Stimulated activated naive CD4-positive, alpha-beta T cell treated with Interleukin-2 at 50 U/mL for 16 hours (primary cell): ENCODE results near the gene TOX2.

Source experiments
- DNase-seq: peaks from one replicate; lab custom pipeline; 2025; lab: John Stamatoyannopoulos, UW

The TOX2 gene

DNA sequence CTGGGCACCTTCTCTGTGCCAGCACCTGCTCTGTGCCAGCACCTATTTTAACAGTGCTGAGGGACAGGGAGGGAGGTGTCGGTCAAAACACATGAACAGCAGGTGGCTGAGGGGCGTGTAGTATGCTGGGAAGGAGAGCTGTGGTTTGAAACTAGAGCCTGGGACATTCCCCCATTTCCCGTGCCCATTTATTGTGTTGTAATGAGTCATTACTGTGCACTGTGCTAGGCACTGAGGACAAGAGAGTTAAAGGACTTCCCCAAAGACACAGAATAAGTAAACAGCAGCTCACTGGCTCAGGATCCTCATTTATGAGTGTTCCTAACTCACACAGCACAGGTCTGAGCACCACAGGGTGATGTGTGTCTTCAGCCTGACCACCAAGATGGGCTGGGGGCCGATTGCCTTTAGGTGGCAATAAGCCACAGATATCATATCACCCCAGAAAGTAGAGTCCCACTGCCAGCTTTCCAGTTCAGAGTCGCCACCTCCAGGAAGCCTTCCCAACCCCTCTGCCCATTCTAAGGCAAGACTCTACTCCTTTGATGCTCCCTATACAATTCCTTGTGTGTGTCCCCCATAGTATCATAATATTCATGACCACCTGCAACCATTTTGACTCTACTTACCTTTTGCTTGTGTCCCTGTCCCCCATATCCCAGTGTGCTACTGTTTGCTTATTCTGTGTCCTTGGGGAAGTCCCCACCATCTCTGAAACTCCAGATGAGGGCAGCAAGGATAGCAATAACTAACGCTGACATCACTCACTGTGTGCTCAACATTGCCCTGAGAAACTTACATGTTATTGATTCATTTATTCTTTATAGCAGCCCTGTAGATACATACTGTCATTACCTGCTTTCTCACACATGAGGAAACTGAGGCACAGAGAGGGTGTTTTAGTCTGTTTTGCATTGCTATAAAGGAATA, 87.3 kb downstream of the TOX2 start:
- no peak for DNase-seq

GRCh38 chr20:44002861-44003260, 88.2 kb downstream of the TOX2 start:
- DNase-seq = no peak

- DNase-seq = no peak
These were observed 89.0 kb downstream of the TOX2 start for GRCh38 chr20:44003609-44004008.

DNA sequence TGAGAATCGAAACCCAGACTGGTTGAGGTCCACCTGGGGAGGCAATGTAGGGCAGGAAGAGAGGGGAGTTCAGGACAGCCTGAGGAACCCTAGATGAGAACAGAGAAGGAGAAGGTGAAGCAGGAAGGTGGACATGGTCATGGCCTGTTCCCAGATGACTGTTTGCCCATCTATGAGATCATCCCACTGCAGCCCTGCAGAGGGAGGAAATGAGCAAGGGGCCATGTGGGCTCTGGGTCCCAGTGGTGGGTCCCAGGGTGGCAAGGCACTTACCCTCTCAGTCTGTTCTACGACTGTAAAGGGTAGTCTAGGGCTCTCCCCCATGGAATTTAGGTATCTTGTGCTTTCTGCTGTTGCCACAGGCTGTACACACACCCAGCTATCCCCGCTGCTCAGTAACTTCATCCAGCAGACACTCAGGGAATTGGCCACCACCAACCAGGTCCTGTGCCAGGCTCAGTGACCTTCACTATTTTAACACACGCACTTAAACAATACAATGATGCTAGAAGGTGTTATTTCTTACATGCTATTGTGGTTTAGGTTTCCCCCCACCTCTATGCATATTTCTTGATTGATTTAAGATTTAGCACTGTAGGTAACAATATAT, 89.8 kb downstream of the TOX2 start:
- no peak for DNase-seq

DNA sequence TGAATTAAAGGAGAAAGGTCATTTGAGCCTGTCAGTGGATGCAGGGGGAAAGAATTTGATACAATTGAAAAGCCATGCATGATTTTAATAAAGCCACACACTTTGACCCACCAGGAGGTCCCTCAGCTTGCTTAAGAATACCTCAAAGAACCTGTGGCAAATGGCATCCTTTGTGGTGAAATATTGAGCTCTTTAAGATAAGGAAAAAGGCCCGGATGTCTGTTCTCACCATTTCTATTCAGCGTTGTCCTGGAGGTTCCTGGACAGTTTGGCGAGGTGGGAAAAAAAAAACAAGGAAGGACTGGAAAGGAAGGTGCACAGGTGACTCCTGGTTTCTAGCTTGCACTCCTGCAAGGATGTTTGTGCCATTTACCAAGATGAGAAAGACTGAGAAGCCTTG, 91.0 kb downstream of the TOX2 start:
- no peak for DNase-seq

GRCh38 chr20:44006126-44006525, 91.5 kb downstream of the TOX2 start:
- no peak for DNase-seq

DNA sequence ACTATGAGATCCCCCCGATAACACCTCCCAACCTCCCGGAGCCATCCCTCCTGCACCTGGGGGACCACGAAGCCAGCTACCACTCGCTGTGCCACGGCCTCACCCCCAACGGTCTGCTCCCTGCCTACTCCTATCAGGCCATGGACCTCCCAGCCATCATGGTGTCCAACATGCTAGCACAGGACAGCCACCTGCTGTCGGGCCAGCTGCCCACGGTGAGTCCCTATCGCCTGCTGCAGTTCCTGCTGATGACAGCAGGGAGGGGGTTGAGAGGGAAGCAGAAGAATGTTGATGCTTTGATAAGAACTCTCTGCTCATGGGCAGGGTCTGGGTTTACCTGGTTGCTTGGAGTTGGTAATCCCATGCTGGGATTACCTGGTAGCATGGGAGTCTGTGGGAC, 91.9 kb downstream of the TOX2 start:
- no peak for DNase-seq

DNA sequence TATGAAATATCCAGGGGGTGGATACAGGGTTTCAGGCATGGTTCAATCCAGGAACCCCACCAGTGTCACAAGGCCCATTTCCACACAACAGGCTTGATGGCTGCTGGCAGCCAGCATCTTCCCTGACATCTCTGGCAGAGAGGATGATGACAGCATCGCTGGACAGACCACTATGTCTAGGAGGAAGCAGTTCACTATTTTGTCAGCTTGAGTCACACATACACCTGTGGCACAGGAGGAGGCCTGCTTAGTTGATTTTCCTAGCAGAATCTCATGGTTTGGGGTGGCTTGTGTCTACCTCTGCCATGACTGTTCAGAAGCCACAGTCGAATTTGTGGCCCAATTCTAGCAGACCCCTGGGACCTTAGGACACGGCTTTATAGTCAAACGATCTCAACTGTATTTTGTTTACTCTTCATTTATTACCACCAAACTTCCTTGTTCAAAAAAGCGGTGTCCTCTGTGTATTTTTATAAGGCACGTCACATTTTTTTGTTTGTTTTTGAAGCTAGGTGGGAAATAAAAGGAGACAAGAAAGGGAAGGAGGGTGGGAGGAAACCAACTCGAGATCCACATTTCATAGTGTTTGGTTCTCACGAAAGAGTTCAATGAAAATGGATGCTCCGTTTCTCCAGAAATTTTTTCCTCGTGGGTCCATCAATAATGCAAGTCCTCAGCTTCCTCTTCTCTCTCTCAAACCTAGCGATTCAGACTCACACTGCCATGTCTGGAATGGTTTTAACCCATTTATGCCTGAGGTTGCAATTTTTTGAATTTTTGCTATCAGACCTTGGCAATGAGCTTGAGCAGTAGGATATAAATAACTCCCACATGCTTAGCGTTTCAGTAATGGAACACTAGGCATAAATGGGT, 94.4 kb downstream of the TOX2 start:
- DNase-seq = no peak

GRCh38 chr20:44009679-44009992, 95.0 kb downstream of the TOX2 start:
- DNase-seq = no peak

GRCh38 chr20:44010162-44010704, 95.6 kb downstream of the TOX2 start:
- DNase-seq = no peak

- DNase-seq = no peak
These were observed 96.7 kb downstream of the TOX2 start for GRCh38 chr20:44011251-44011940.

DNA sequence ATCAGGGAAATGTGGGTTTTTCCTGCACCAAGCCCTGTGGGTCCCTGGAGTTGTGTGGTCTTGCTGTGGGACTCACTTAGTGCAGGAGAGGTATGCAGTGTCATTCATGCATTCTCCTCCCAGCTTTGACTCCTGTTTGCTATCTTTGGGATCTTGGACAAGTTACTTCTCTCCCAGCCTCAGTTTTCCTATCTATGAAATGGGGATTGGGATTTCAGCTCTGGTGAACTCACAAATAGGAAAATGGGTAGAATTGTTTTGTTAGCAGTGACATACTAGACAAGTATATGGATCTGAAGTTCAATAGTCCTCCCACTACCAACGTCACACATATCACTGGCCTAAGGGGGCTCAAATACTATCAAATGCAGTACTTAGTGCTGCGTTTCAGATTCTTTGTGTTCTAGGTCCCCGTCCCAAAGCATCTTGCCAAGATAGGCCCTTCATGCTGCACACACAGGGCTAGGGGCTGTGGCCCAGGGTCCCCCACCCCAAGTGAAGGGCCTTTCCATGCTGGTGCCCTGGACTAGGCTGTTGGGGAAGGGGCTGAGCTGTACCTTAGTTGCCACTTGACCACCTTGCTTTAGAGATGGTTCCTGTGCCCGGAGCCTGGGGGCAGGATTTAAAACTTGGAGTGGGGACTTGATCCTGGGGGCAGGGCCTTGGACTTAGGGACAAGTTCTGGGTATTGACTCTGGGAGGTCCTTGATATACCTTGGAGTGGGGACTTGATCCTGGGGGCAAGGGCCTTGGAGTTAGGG, 98.0 kb downstream of the TOX2 start:
- DNase-seq = no peak

- DNase-seq = no peak
These were observed 100.4 kb downstream of the TOX2 start for GRCh38 chr20:44014807-44015732.

GRCh38 chr20:44015733-44016103, 101.1 kb downstream of the TOX2 start:
- DNase-seq = no peak

GRCh38 chr20:44016525-44016924, 101.9 kb downstream of the TOX2 start:
- no peak for DNase-seq

DNA sequence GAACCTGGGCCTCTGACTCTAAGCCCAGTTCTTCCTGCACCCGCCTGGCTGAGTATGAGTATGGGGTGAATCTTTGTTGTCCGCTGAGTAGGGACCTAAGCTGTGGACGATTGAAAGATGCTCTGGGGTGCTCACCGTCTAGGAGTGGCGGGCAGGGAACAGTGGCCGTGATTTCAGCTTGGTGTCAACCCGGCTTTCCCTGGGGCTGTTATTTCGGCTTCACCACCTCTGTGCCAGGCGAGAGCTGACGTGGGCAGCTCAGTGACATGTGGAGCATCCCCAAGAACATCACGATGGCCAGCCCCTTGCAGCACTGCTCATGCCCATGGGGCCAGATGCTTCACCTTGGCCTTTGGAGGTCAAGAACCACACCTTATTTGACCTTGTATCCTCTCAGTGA, 102.6 kb downstream of the TOX2 start:
- no peak for DNase-seq

- DNase-seq = no peak
These were observed 103.2 kb downstream of the TOX2 start for GRCh38 chr20:44017905-44018258.

DNA sequence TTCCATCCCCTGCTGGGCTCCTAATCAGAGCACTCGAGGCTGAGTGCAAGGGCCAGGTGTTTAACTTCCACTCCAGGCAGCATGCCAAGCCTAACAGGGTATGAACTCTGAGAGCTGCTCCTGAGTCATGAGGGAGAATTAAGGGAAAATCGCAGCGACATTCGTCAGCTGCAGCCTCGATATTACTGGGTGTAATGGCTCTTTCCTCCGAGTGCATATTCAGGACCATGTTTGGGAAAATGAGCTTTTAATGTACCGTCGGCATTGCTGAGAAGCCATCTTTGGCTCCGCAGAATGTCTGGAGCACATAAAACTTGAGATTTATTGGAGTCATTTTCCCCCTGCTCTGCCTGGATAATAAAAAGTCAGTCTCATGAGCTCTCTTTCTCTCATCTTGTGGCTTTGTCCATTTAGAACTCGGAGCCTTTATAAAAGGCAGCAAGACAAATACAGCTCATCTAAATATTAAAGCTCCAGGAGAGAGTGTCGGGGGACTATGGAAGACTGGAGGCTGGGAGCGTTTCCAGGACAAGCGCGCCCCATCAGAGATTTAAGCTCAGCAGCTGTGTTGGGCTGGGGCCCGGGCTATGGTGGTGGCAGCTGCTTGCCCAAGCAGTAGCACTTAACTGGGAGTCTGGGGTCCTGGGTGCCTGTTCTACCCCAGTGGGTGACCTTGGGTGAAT, 103.7 kb downstream of the TOX2 start:
- no peak for DNase-seq

DNA sequence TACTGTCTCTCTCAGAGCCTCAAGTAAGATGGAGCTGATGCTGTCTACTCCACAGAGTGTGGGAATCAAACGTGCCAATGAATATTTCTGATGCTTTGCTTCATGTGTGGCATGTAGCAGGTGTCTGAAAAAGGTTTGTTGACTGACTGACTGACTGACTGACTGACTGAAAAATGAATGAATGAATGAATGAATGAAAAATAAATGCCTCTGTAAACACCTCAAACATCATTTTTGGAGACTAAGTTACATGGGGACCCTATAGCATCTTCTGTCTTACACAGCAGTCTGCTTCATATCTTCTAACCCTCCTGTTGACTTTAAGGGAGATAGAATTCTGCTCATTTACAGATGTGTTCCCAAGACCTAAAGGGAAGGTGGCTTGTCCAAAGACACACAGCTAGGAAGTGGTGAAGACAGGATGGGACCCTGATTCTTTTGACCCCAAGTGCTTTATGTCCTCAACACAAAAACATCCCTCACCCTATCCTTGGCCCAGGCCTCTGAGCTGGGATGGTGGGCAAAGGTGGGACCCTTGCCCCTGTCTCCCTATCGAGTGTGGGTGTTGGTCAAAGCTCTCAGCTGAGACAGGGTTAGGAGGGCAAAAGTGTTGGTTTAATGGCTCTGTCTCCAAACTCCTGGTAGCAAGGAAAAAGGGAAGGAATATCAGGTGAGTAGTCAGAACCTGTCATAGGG, 104.4 kb downstream of the TOX2 start:
- no peak for DNase-seq
